NOMO-1 treated with DMSO at 0.1 percent for 48 hours (cell line): ENCODE data around the gene SLC34A3.
A peak's percentile ranks its signal among the peaks of the same experiment; 100 is the strongest.

Source experiments
- DNase-seq: peaks from one replicate; lab custom pipeline; 2025; ENCODE audit not compliant: unreplicated experiment; lab: John Stamatoyannopoulos, UW

Gene SLC34A3

DNA sequence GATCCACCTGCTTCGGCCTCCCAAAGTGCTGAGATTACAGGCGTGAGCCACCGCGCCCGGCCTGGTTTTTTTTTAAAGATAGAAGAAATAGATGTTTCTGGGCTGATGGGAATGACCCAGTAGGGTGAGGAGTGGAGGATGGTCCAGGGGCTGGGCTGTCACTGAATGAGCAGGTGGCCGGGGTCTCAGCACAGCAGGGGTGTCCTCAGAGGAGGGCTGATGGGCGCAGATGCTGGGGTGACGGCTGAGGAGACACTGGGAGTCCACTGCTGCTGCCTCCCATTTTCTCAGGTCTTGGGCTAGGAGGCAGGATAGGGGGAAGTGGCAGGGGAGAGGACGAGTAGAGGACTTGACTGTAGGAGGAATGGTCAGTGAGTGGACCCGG is 44.5 kb downstream of the SLC34A3 start:
- DNase-seq = no peak

- DNase-seq = no peak
Measured at GRCh38 chr9:137275588-137276472, 45.1 kb downstream of the SLC34A3 start.

- peak; percentile 76 for DNase-seq
Measured at GRCh38 chr9:137276473-137277328, 46.0 kb downstream of the SLC34A3 start.

GRCh38 chr9:137277329-137278041 is 46.8 kb downstream of the SLC34A3 start, which contains the start of gene TOR4A:
Gene TOR4A, plus strand, starts transcription at chr9:137277726. Its CDS starts 964 bp downstream, at chr9:137278690.
- peak; percentile 96 for DNase-seq

GRCh38 chr9:137278061-137278701 is 47.5 kb downstream of the SLC34A3 start:
- DNase-seq = peak; percentile 49

GRCh38 chr9:137278721-137279711 is 48.3 kb downstream of the SLC34A3 start:
- no peak for DNase-seq

GRCh38 chr9:137279741-137280473 is 49.2 kb downstream of the SLC34A3 start:
- no peak for DNase-seq

DNA sequence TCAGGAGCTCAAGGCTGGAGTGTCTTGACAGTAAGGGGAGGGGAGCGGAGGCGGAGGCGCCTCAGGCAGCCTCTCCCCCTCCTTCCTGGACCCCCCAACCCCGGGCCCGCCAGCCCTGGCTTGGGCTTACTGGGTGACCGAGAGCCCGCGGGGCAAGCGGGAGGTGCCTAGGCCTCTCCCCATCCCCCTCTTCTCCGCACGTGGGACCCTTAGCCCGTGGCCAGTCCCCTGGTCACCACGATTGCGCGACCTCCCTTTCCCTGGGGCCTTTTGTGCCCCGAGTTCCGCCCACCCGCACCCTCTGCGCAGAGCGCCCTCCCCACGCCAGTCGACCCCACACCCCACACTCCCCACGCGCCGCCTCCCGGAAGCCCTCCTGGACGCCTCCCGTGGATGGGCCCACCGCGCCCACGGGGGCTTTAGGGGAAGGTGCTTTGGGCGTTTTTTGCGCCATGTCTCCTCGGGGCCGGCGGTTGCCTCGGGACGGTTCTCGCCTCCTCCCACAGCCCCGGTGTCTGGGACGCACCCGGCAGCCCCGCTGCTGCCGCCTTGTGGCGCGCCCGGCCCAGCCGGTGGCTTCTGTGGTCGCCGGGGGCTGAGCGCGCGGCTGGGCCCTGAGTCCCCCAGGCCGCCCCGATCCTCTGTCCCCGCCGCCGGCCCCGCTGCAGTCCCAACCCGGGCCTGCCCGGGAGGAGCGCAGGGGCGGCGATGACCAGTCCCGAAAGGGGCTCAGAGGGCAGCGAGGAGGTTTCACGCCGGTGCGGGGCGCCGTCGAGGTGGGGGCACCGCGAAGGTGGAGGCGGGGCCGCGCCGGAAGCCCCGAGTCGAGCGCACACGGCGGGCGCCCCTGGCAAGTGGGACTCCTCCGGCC is 50.0 kb downstream of the SLC34A3 start:
- no peak for DNase-seq

DNA sequence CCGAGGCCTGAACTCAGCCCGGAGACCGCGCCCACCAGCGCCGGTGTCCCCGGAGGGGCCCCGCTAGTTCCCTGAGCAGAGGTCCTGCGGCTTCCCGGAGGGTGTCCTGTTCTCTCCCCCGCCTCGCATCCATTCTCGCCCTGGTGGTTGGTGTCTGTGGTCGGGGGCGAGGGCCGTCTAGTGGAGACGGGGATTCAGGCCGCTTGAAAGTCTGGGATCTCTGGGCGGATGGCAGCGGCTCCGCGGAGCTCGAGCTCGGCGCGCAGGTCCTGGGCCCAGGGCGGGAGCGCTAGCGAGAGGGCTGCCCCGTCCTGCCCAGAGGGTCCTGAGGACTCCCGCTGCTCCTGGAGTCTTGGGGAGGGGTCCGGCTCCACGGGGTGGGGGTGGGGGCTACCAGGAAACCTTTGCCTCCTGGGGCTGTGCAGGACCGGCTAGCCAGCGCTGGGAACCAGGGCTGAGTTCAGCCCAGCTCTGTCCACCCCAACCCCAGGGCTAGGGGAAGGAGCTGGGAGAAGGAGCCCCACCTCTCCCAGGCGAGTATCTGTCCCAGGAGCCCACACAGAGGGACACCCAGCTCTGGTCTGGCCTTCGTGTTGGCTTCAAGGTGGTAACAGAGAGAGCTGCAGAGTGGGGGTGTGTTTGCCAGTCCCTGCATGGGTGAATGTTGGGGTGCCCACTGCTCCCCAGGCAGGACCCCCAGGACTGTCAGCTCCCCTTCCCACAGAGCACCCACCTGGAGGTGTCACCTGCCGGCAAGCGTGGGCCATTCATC is 50.8 kb downstream of the SLC34A3 start:
- DNase-seq = no peak
